ENCODE measurements around the gene POC1A.

POC1A gene

GRCh38 chr3:52196977-52197376, 42.8 kb upstream of the POC1A start:
- CTCF ChIA-PET: interaction anchor here (0.6 to 0.8 kb wide), 2 partner anchors 24 to 102 kb away, joined by 3 to 6 read pairs; no protein-coding TSS in a partner anchor
- peaks cover 14 to 29% of the 10 kb centered on the region in 2 experiments; a peak in 2 of 3 replicates for H3K36me3 ChIP-seq (ENCODE audit: control insufficient read depth in 2 of 2, insufficient read depth in 1 of 2, low read length in 2 of 2)
- H3K4me1 ChIP-seq (ENCODE audit: control insufficient read depth, insufficient read depth, low read length): no peaks in the 10 kb centered on the region
- H3K9me3 ChIP-seq (ENCODE audit: control insufficient read depth, insufficient read depth, low read depth, low read length): no peaks in the 10 kb centered on the region
- TF ChIP-seq ZNF423 (tag by site-specific recombination; IDR thresholded peaks at IDR 0.05): no peak
- TF ChIP-seq, protein P1, sequence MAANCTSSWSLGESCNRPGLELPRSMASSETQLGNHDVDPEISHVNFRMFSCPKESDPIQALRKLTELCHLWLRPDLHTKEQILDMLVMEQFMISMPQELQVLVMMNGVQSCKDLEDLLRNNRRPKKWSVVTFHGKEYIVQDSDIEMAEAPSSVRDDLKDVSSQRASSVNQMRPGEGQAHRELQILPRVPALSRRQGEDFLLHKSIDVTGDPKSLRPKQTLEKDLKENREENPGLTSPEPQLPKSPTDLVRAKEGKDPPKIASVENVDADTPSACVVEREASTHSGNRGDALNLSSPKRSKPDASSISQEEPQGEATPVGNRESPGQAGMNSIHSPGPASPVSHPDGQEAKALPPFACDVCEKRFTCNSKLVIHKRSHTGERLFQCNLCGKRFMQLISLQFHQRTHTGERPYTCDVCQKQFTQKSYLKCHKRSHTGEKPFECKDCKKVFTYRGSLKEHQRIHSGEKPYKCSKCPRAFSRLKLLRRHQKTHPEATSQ (tag by site-specific recombination; IDR thresholded peaks at IDR 0.05): no peak
- TF ChIP-seq, protein P2, sequence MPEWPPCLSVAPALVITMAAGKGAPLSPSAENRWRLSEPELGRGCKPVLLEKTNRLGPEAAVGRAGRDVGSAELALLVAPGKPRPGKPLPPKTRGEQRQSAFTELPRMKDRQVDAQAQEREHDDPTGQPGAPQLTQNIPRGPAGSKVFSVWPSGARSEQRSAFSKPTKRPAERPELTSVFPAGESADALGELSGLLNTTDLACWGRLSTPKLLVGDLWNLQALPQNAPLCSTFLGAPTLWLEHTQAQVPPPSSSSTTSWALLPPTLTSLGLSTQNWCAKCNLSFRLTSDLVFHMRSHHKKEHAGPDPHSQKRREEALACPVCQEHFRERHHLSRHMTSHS (tag by site-specific recombination; IDR thresholded peaks at IDR 0.05): no peak
- TF ChIP-seq HOXA7 (CRISPR knock-in tag; IDR thresholded peaks at IDR 0.05; ENCODE audit: borderline replicate concordance): no peak
- TF ChIP-seq ZNF184 (tag by site-specific recombination; IDR thresholded peaks at IDR 0.05): no peak
- no peak for TF ChIP-seq ZNF843 (tag by site-specific recombination; IDR thresholded peaks at IDR 0.05)
- no peak for TF ChIP-seq GLIS1 (tag by site-specific recombination; IDR thresholded peaks at IDR 0.05)
- no peak for TF ChIP-seq OSR2 (tag by site-specific recombination; IDR thresholded peaks at IDR 0.05)
- no peak for TF ChIP-seq ZNF155 (tag by site-specific recombination; IDR thresholded peaks at IDR 0.05)
- no peak for TF ChIP-seq ZNF555 (tag by site-specific recombination; conservative IDR thresholded peaks at IDR 0.05)
- no peak for TF ChIP-seq ZNF23 (tag by site-specific recombination; IDR thresholded peaks at IDR 0.05; ENCODE audit: borderline replicate concordance)
- TF ChIP-seq ZNF596 (tag by site-specific recombination; IDR thresholded peaks at IDR 0.05): no peak
- no peak for TF ChIP-seq ZNF792 (tag by site-specific recombination; IDR thresholded peaks at IDR 0.05)
- TF ChIP-seq ZNF473 (tag by site-specific recombination; IDR thresholded peaks at IDR 0.05): no peak
- TF ChIP-seq ZNF571 (tag by site-specific recombination; IDR thresholded peaks at IDR 0.05): no peak
- no peak for TF ChIP-seq ZNF449 (tag by site-specific recombination; IDR thresholded peaks at IDR 0.05)
- no peak for TF ChIP-seq ZNF776 (tag by site-specific recombination; IDR thresholded peaks at IDR 0.05; ENCODE audit: borderline replicate concordance)
- no peak for TF ChIP-seq ZNF24 (tag by site-specific recombination; IDR thresholded peaks at IDR 0.05)
- no peak for TF ChIP-seq ZFP41 (tag by site-specific recombination; IDR thresholded peaks at IDR 0.05; ENCODE audit: borderline replicate concordance)
- TF ChIP-seq ZNF112 (tag by site-specific recombination; IDR thresholded peaks at IDR 0.05): no peak
- POLR2A ChIA-PET: interaction anchor here (1.0 kb wide), 1 partner anchor 42 kb away, joined by 3 read pairs; the partner anchor contains the start of gene POC1A
- no peak overlapping the region for H3K4me3 ChIP-seq (ENCODE audit: low read depth, low read length)
- H3K27ac ChIP-seq (ENCODE audit: extremely low read depth, low read depth, low read length): no peak overlapping the region

DNA sequence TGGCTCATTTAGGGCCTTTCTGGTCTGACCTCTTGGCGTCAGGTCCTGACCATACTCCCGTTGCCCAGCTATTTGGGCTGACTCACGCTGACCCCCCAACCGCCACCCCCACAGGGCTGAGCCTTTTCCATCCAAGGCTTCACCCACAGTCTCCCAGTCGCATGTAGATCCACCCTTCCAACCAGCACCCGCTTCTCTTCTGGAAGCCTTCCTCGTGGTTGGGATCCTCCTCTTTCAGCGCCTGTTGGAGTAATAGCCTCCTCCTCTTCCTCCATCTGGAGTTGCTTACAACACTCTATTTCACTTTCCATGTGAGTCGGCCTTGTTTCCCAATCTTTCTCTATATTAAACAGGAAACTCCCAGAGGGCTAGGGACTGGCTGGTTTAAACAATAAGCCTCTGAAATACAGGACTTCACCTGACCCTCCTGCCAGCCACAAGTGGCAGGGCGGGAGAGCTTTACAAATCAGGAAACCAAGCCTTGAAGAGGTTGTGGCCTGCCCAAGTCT, 41.7 kb upstream of the POC1A start:
- H3K4me3 ChIP-seq (ENCODE audit: low read depth, low read length): no peak overlapping the region
- H3K36me3 ChIP-seq (ENCODE audit: control insufficient read depth in 2 of 2, insufficient read depth in 1 of 2, low read length in 2 of 2): peaks cover 5 to 18% of the 10 kb centered on the region in 2 experiments; a peak in 2 of 3 replicates
- no peak overlapping the region for H3K27ac ChIP-seq (ENCODE audit: extremely low read depth, low read depth, low read length)
- no peaks in the 10 kb centered on the region for H3K4me1 ChIP-seq (ENCODE audit: control insufficient read depth, insufficient read depth, low read length)
- ChIA-PET CTCF (no interaction called here), POLR2A (no interaction called here)
- no peak for TF ChIP-seq ZNF558 (tag by site-specific recombination; IDR thresholded peaks at IDR 0.05)
- no peak for TF ChIP-seq IKZF3 (tag by site-specific recombination; IDR thresholded peaks at IDR 0.05)
- H3K9me3 ChIP-seq (ENCODE audit: control insufficient read depth, insufficient read depth, low read depth, low read length): no peaks in the 10 kb centered on the region

Measured in HEK293 (cell line).